HEK293 (cell line): ENCODE results near the gene TRIM47.

Experiments
- ATF2 ChIP-seq: fragments of 450-650 bp; formaldehyde crosslinking; IDR thresholded peaks from 2 replicates; pipeline ENCODE4 v1.5.1; 2016; ENCODE audit warnings: missing biosample characterization, missing genetic modification characterization, low read depth
- BCL11A ChIP-seq: fragments of 450-650 bp; formaldehyde crosslinking; IDR thresholded peaks from 2 replicates; pipeline ENCODE4 v1.5.1; 2016; ENCODE audit warnings: low read depth, missing biosample characterization, missing genetic modification characterization
- CTCF ChIP-seq: fragments of 450-650 bp; formaldehyde crosslinking; IDR thresholded peaks from 2 replicates; pipeline ENCODE4 v1.5.1; 2016; ENCODE audit warnings: missing biosample characterization, missing genetic modification characterization
- MYNN ChIP-seq: fragments of 450-650 bp; formaldehyde crosslinking; IDR thresholded peaks from 2 replicates; pipeline ENCODE4 v1.5.1; 2016; ENCODE audit warnings: missing biosample characterization, missing genetic modification characterization, borderline replicate concordance
- ZNF2 ChIP-seq: fragments of 450-650 bp; formaldehyde crosslinking; IDR thresholded peaks from 2 replicates; pipeline ENCODE4 v1.5.1; 2016; ENCODE audit warnings: missing biosample characterization, missing genetic modification characterization
- ZNF24 ChIP-seq: fragments of 450-650 bp; formaldehyde crosslinking; IDR thresholded peaks from 2 replicates; pipeline ENCODE4 v1.5.1; 2016; ENCODE audit warnings: missing biosample characterization, missing genetic modification characterization
- ZNF404 ChIP-seq: fragments of 450-650 bp; formaldehyde crosslinking; IDR thresholded peaks from 2 replicates; pipeline ENCODE4 v1.5.1; 2017; ENCODE audit warnings: missing biosample characterization, missing genetic modification characterization
- ZNF610 ChIP-seq: fragments of 450-650 bp; formaldehyde crosslinking; IDR thresholded peaks from 2 replicates; pipeline ENCODE4 v1.5.1; 2016; ENCODE audit warnings: missing biosample characterization, missing genetic modification characterization, borderline replicate concordance
- ZNF639 ChIP-seq: fragments of 450-650 bp; formaldehyde crosslinking; IDR thresholded peaks from 2 replicates; pipeline ENCODE4 v1.5.1; 2016; ENCODE audit warnings: missing biosample characterization, missing genetic modification characterization
- ZNF707 ChIP-seq: fragments of 450-650 bp; formaldehyde crosslinking; IDR thresholded peaks from 2 replicates; pipeline ENCODE4 v1.5.1; 2016; ENCODE audit warnings: missing biosample characterization, missing genetic modification characterization

GRCh38 chr17:75831032-75831571, 47.3 kb downstream of the TRIM47 start:
- TF ChIP-seq ZNF610 (tag by site-specific recombination) = no peak
- TF ChIP-seq ZNF24 (tag by site-specific recombination) = no peak
- TF ChIP-seq CTCF = no peak
- TF ChIP-seq ZNF707 (tag by site-specific recombination) = no peak
- TF ChIP-seq MYNN (tag by site-specific recombination) = no peak
- TF ChIP-seq ZNF404 = no peak
- no peak for TF ChIP-seq ZNF639 (tag by site-specific recombination)
- no peak for TF ChIP-seq ZNF2
- TF ChIP-seq ATF2 (tag by site-specific recombination) = no peak
- TF ChIP-seq BCL11A (tag by site-specific recombination) = no peak
